ENCODE measurements around the gene C2orf80. TPM values are rescaled to one million over a fixed set of nuclear protein-coding genes. Genes with fewer than 3 reads are reported as not detected.
"Not testable (repeated sequence)": the region's sequence is repeated elsewhere in the genome, so short reads cannot be mapped to it uniquely, and the experiment has no call there.

C2orf80 gene
- polyA plus RNA-seq, 1 of the 3 experiments (the other 2 are of a cell fraction) = not detected

GRCh38 chr2:208125251-208125650, 64.6 kb downstream of the C2orf80 start:
- no peaks in the 10 kb centered on the region for H3K9me3 ChIP-seq
- no peak overlapping the region for H3K27ac ChIP-seq (ENCODE audit: low read depth in 2 of 2, low read length in 1 of 2)
- H3K4me3 ChIP-seq (ENCODE audit: low read depth in 2 of 2, low read length in 1 of 2) = no peak overlapping the region
- no peak for DNase-seq
- no peak overlapping the region for H3K9ac ChIP-seq
- 82% methylated on average over 4 of the region's 4 CpGs for WGBS (ENCODE audit: low lambda C conversion rate)
- H3K36me3 ChIP-seq (replicated peaks in 1 of 2; ENCODE audit: control insufficient read depth in 1 of 2, insufficient read depth in 2 of 2, low read length in 1 of 2) = no peaks in the 10 kb centered on the region
- no peaks in the 10 kb centered on the region for H4K20me1 ChIP-seq (ENCODE audit: insufficient read depth)
- no peak overlapping the region for H2AFZ ChIP-seq (ENCODE audit: low read depth)
- H3K9me2 ChIP-seq = no peaks in the 10 kb centered on the region
- no peaks in the 10 kb centered on the region for H3K79me2 ChIP-seq (ENCODE audit: insufficient read depth)
- no peak for TF ChIP-seq TEAD4 (IDR thresholded peaks at IDR 0.05; ENCODE audit: borderline replicate concordance, insufficient read depth)
- no peak for TF ChIP-seq CTCF (IDR thresholded peaks at IDR 0.05)
- TF ChIP-seq NRF1 (IDR thresholded peaks at IDR 0.05; ENCODE audit: low read depth, low read length) = no peak
- no peak for TF ChIP-seq YY1 (IDR thresholded peaks at IDR 0.05; ENCODE audit: low read depth)
- no peak for TF ChIP-seq SIN3A (IDR thresholded peaks at IDR 0.05; ENCODE audit: borderline replicate concordance, low read depth, low read length)
- no peak for TF ChIP-seq REST (IDR thresholded peaks at IDR 0.05; ENCODE audit: low read depth, low read length)
- no peak for TF ChIP-seq RAD21 (IDR thresholded peaks at IDR 0.05; ENCODE audit: low read length)
- TF ChIP-seq USF1 (IDR thresholded peaks at IDR 0.05; ENCODE audit: borderline replicate concordance, low read depth) = no peak
- TF ChIP-seq EP300 (IDR thresholded peaks at IDR 0.05; ENCODE audit: borderline replicate concordance in 1 of 2, low read depth in 1 of 2, low read length in 1 of 2) = no peak
- no peak for TF ChIP-seq IRF3 (IDR thresholded peaks at IDR 0.05; ENCODE audit: low read depth, low read length)
- no peak for TF ChIP-seq CHD2 (IDR thresholded peaks at IDR 0.05; ENCODE audit: low read length, partially characterized antibody)
- no peak for TF ChIP-seq SMC3 (IDR thresholded peaks at IDR 0.05; ENCODE audit: low read depth, low read length)
- H3K4me2 ChIP-seq = no peak overlapping the region
- H3K27me3 ChIP-seq (ENCODE audit: insufficient read depth) = no peaks in the 10 kb centered on the region
- CTCF ChIA-PET = interaction anchor here (0.7 to 1.0 kb wide), 4 partner anchors 23 to 50 kb away, joined by 3 to 4 read pairs (median 3); no protein-coding TSS in a partner anchor
- peaks cover 0 to 12% of the 10 kb centered on the region in 2 experiments; a peak in 2 of 4 replicates for H3K4me1 ChIP-seq (ENCODE audit: control insufficient read depth in 1 of 2, insufficient read depth in 2 of 2, low read depth in 1 of 2, low read length in 1 of 2)
- peaks cover 3% of the 10 kb centered on the region for H3F3A ChIP-seq (replicated peaks; ENCODE audit: insufficient read depth)
- POLR2A ChIA-PET = no interaction called here

- H3K9me2 ChIP-seq; H3K27me3 ChIP-seq (ENCODE audit: insufficient read depth); H3K9ac ChIP-seq; H2AFZ ChIP-seq (ENCODE audit: low read depth); H3K79me2 ChIP-seq (ENCODE audit: insufficient read depth); H3K4me2 ChIP-seq; H3K4me1 ChIP-seq (ENCODE audit: control insufficient read depth in 1 of 2, insufficient read depth in 2 of 2, low read depth in 1 of 2, low read length in 1 of 2); H3K27ac ChIP-seq (ENCODE audit: low read depth in 2 of 2, low read length in 1 of 2); H3K9me3 ChIP-seq; H3K4me3 ChIP-seq (ENCODE audit: low read depth in 2 of 2, low read length in 1 of 2); H3F3A ChIP-seq (replicated peaks; ENCODE audit: insufficient read depth); H3K36me3 ChIP-seq (replicated peaks in 1 of 2; ENCODE audit: control insufficient read depth in 1 of 2, insufficient read depth in 2 of 2, low read length in 1 of 2); POLR2A ChIA-PET; H4K20me1 ChIP-seq (ENCODE audit: insufficient read depth): not testable (repeated sequence)
- peak; percentile 49 for DNase-seq
- CTCF ChIA-PET = interaction anchor here (0.9 kb wide), 1 partner anchor 26 kb away, joined by 3 read pairs; no protein-coding TSS in a partner anchor
- WGBS (ENCODE audit: low lambda C conversion rate) = 92% methylated on average over 35 of the region's 46 CpGs
Observed at GRCh38 chr2:208124013-208124715, 65.7 kb downstream of the C2orf80 start, which contains the start of gene CRYGD. CRYGD (minus strand) TSS chr2:208124524; CDS start chr2:208124473, 51 bp downstream.
